Activated T-cell treated with anti-CD3 and anti-CD28 coated beads, Interleukin-2, amount 50 U/mL, for 72 hours (primary cell): ENCODE results near the gene PEX7. TPM values are rescaled to one million over a fixed set of nuclear protein-coding genes. Genes with fewer than 3 reads are reported as not detected.
"Not testable (repeated sequence)": the region's sequence is repeated elsewhere in the genome, so short reads cannot be mapped to it uniquely, and the experiment has no call there.

Experiments used
- ATAC-seq, 2 donors: fragments of 150-1000 bp; cut with Tn5 transposase; replicated peaks in 1 of 2; 2 replicates each; pipeline ENCODE4 v1.10.0; 2021; ENCODE audit warnings: moderate library complexity in 2 of 2, mild to moderate bottlenecking in 1 of 2
- DNase-seq, 2 donors: peaks; one replicate each; pipeline ENCODE4 v3.0.0; 2021 to 2022; ENCODE audit warnings: mixed read lengths in 1 of 2
- H3K27ac Mint-ChIP-seq: one replicate; pipeline ENCODE4 v1.8.0; 2022; ENCODE audit warnings: mild to moderate bottlenecking, moderate library complexity, mixed read lengths
- H3K27me3 Mint-ChIP-seq: one replicate; pipeline ENCODE4 v1.8.0; 2022; ENCODE audit warnings: low read depth, mixed read lengths
- H3K36me3 Mint-ChIP-seq, 2 donors: one replicate each; pipeline ENCODE4 v1.8.0; 2022; ENCODE audit warnings: mixed read lengths in 2 of 2, mild to moderate bottlenecking in 1 of 2; ENCODE audit not compliant: insufficient read depth in 2 of 2
- H3K4me1 Mint-ChIP-seq: one replicate; pipeline ENCODE4 v1.8.0; 2022; ENCODE audit warnings: low read depth, mixed read lengths
- H3K4me3 Mint-ChIP-seq, 2 donors: one replicate each; pipeline ENCODE4 v1.8.0; 2022; ENCODE audit warnings: mild to moderate bottlenecking in 2 of 2, mixed read lengths in 2 of 2, moderate library complexity in 2 of 2
- H3K9me3 Mint-ChIP-seq, 2 donors: one replicate each; pipeline ENCODE4 v1.8.0; 2022; ENCODE audit warnings: mixed read lengths in 2 of 2
- total RNA-seq, 2 donors: library from RNA; stranded (reverse); gene quantifications; one replicate each; pipeline ENCODE4 v1.2.3, GENCODE V29; 2022

Gene PEX7
- total RNA-seq, 2 donors from 2014 or later: 3.8 to 4.9 TPM

- peak overlapping the region; percentile 78 for H3K27ac Mint-ChIP-seq
- no peaks in the 10 kb centered on the region for H3K27me3 Mint-ChIP-seq
- DNase-seq (peak in 1 of 2 donors; percentile 19), ATAC-seq (no peak)
- H3K4me1 Mint-ChIP-seq: peaks cover 36% of the 10 kb centered on the region
- H3K36me3 Mint-ChIP-seq: peaks cover 3 to 8% of the 10 kb centered on the region in 2 donors
- H3K9me3 Mint-ChIP-seq: no peaks in the 10 kb centered on the region
- peak overlapping the region; percentile 88 to 96 for H3K4me3 Mint-ChIP-seq
These were observed 29.0 kb upstream of the PEX7 start for GRCh38 chr6:136793363-136793762.

GRCh38 chr6:136795386-136795785 lies 27.0 kb upstream of the PEX7 start:
- Mint-ChIP-seq H3K27me3 (no peaks in the 10 kb centered on the region), H3K4me3 (no peak overlapping the region), H3K4me1 (peaks cover 16% of the 10 kb centered on the region), H3K27ac (no peak overlapping the region), H3K36me3 (peaks cover 3 to 5% of the 10 kb centered on the region in 2 donors), H3K9me3 (no peaks in the 10 kb centered on the region)
- no peak for DNase-seq
- ATAC-seq: no peak

- H3K4me1 Mint-ChIP-seq: peaks cover 10% of the 10 kb centered on the region
- H3K27ac Mint-ChIP-seq: no peak overlapping the region
- DNase-seq: no peak
- H3K36me3 Mint-ChIP-seq: peaks cover 3 to 4% of the 10 kb centered on the region in 2 donors
- no peak for ATAC-seq
- no peaks in the 10 kb centered on the region for H3K27me3 Mint-ChIP-seq
- H3K4me3 Mint-ChIP-seq: no peak overlapping the region
- no peaks in the 10 kb centered on the region for H3K9me3 Mint-ChIP-seq
These were observed 26.4 kb upstream of the PEX7 start for GRCh38 chr6:136795996-136796395.

GRCh38 chr6:136798044-136798443 lies 24.3 kb upstream of the PEX7 start:
- Mint-ChIP-seq H3K9me3 (no peaks in the 10 kb centered on the region), H3K4me1 (peaks cover 7% of the 10 kb centered on the region), H3K27me3 (no peaks in the 10 kb centered on the region), H3K36me3 (no peaks in the 10 kb centered on the region), H3K4me3 (no peak overlapping the region), H3K27ac (no peak overlapping the region)
- ATAC-seq (no peak), DNase-seq (no peak)

GRCh38 chr6:136801581-136801980 lies 20.8 kb upstream of the PEX7 start:
- no peak for DNase-seq
- Mint-ChIP-seq H3K36me3 (no peaks in the 10 kb centered on the region), H3K9me3 (no peaks in the 10 kb centered on the region), H3K27me3 (no peaks in the 10 kb centered on the region), H3K4me1 (no peaks in the 10 kb centered on the region), H3K4me3 (no peak overlapping the region), H3K27ac (no peak overlapping the region)
- no peak for ATAC-seq

GRCh38 chr6:136803608-136804007 lies 18.8 kb upstream of the PEX7 start:
- no peak overlapping the region for H3K27ac Mint-ChIP-seq
- no peak overlapping the region for H3K4me3 Mint-ChIP-seq
- H3K9me3 Mint-ChIP-seq: no peaks in the 10 kb centered on the region
- H3K36me3 Mint-ChIP-seq: no peaks in the 10 kb centered on the region
- H3K4me1 Mint-ChIP-seq: no peaks in the 10 kb centered on the region
- no peak for DNase-seq
- no peaks in the 10 kb centered on the region for H3K27me3 Mint-ChIP-seq
- no peak for ATAC-seq

GRCh38 chr6:136809091-136809860 lies 13.1 kb upstream of the PEX7 start:
- no peak for ATAC-seq
- no peaks in the 10 kb centered on the region for H3K27me3 Mint-ChIP-seq
- no peaks in the 10 kb centered on the region for H3K36me3 Mint-ChIP-seq
- no peak overlapping the region for H3K4me3 Mint-ChIP-seq
- no peak for DNase-seq
- H3K27ac Mint-ChIP-seq: no peak overlapping the region
- no peaks in the 10 kb centered on the region for H3K9me3 Mint-ChIP-seq
- no peaks in the 10 kb centered on the region for H3K4me1 Mint-ChIP-seq

- ATAC-seq (no peak), DNase-seq (no peak)
- Mint-ChIP-seq H3K36me3 (no peaks in the 10 kb centered on the region), H3K4me3 (no peak overlapping the region), H3K9me3 (no peaks in the 10 kb centered on the region), H3K27ac (peak overlapping the region; percentile 31), H3K4me1 (no peaks in the 10 kb centered on the region), H3K27me3 (no peaks in the 10 kb centered on the region)
These were observed 11.1 kb upstream of the PEX7 start for GRCh38 chr6:136811272-136811671.

- no peaks in the 10 kb centered on the region for H3K4me1 Mint-ChIP-seq
These were observed 10.2 kb upstream of the PEX7 start for GRCh38 chr6:136812174-136812573.

GRCh38 chr6:136815608-136816007 lies 6.8 kb upstream of the PEX7 start:
- H3K9me3 Mint-ChIP-seq, ATAC-seq, DNase-seq, H3K4me1 Mint-ChIP-seq, H3K4me3 Mint-ChIP-seq, H3K36me3 Mint-ChIP-seq, H3K27me3 Mint-ChIP-seq, H3K27ac Mint-ChIP-seq: not testable (repeated sequence)

More at GRCh38 chr6:136812174-136812573, 10.2 kb upstream of the PEX7 start:
- no peak for ATAC-seq
- DNase-seq: no peak
- H3K4me3 Mint-ChIP-seq: no peak overlapping the region
- no peaks in the 10 kb centered on the region for H3K27me3 Mint-ChIP-seq
- H3K9me3 Mint-ChIP-seq: no peaks in the 10 kb centered on the region
- H3K36me3 Mint-ChIP-seq: no peaks in the 10 kb centered on the region
- H3K27ac Mint-ChIP-seq: no peak overlapping the region

GRCh38 chr6:136816656-136817055 lies 5.7 kb upstream of the PEX7 start:
- no peaks in the 10 kb centered on the region for H3K9me3 Mint-ChIP-seq
- H3K27ac Mint-ChIP-seq: no peak overlapping the region
- H3K4me1 Mint-ChIP-seq: peaks cover 6% of the 10 kb centered on the region
- no peak overlapping the region for H3K4me3 Mint-ChIP-seq
- peaks cover 0 to under 1% of the 10 kb centered on the region in 2 donors for H3K36me3 Mint-ChIP-seq
- ATAC-seq (no peak), DNase-seq (no peak)
- no peaks in the 10 kb centered on the region for H3K27me3 Mint-ChIP-seq

GRCh38 chr6:136820561-136820960 lies 1.8 kb upstream of the PEX7 start:
- Mint-ChIP-seq H3K4me3 (no peak overlapping the region), H3K36me3 (peaks cover 0 to 3% of the 10 kb centered on the region in 2 donors), H3K27me3 (no peaks in the 10 kb centered on the region), H3K27ac (no peak overlapping the region), H3K9me3 (no peaks in the 10 kb centered on the region), H3K4me1 (peaks cover 35% of the 10 kb centered on the region)
- DNase-seq: no peak
- ATAC-seq: no peak

- ATAC-seq: peak; percentile 1 to 8
These were observed 381 bp upstream of the PEX7 start for GRCh38 chr6:136822046-136822375.

GRCh38 chr6:136823128-136823660 lies 802 bp downstream of the PEX7 start:
- DNase-seq (no peak), ATAC-seq (no peak)
- H3K9me3 Mint-ChIP-seq: no peaks in the 10 kb centered on the region
- peak overlapping the region; percentile 75 for H3K27ac Mint-ChIP-seq
- peaks cover 35% of the 10 kb centered on the region for H3K4me1 Mint-ChIP-seq
- H3K27me3 Mint-ChIP-seq: no peaks in the 10 kb centered on the region
- peak overlapping the region; percentile 96 to 100 for H3K4me3 Mint-ChIP-seq
- peaks cover 2 to 8% of the 10 kb centered on the region in 2 donors for H3K36me3 Mint-ChIP-seq

More at GRCh38 chr6:136822046-136822375, 381 bp upstream of the PEX7 start:
- peaks cover 2 to 8% of the 10 kb centered on the region in 2 donors for H3K36me3 Mint-ChIP-seq
- peak overlapping the region; percentile 96 to 100 for H3K4me3 Mint-ChIP-seq
- H3K27ac Mint-ChIP-seq: peak overlapping the region; percentile 97
- no peaks in the 10 kb centered on the region for H3K9me3 Mint-ChIP-seq
- H3K4me1 Mint-ChIP-seq: peaks cover 35% of the 10 kb centered on the region
- H3K27me3 Mint-ChIP-seq: no peaks in the 10 kb centered on the region
- DNase-seq: peak; percentile 20 to 35
